DND-41 (cell line): ENCODE measurements around the gene QPCT.

Source experiments
- ATAC-seq: fragments of 200-7000 bp; cut with Tn5 transposase; 3 replicates; pipeline ENCODE4 v1.9.1; 2021; ENCODE audit warnings: low read depth; ENCODE audit not compliant: insufficient read depth
- DNase-seq: peaks from one replicate; pipeline ENCODE4 v3.0.0-alpha.2; 2020
- H2AFZ ChIP-seq: 2 replicates; pipeline ENCODE4 v1.6.0; 2012; ENCODE audit warnings: low read depth, low read length
- H3K27ac ChIP-seq: 2 replicates; pipeline ENCODE4 v1.5.1; 2012; ENCODE audit warnings: low read length, inconsistent platforms
- H3K27me3 ChIP-seq: fragments of 200-600 bp; sonication (generic); 2 replicates; pipeline ENCODE4 v1.6.0; 2012; ENCODE audit warnings: low read length, mild to moderate bottlenecking, inconsistent platforms; ENCODE audit not compliant: insufficient read depth, poor library complexity
- H3K36me3 ChIP-seq: 2 replicates; pipeline ENCODE4 v1.5.1; 2012; ENCODE audit warnings: low read length, inconsistent platforms; ENCODE audit not compliant: insufficient read depth
- H3K4me1 ChIP-seq: 2 replicates; pipeline ENCODE4 v1.5.1; 2012; ENCODE audit warnings: mild to moderate bottlenecking, low read length; ENCODE audit not compliant: insufficient read depth
- H3K4me2 ChIP-seq: 2 replicates; pipeline ENCODE4 v1.6.0; 2012; ENCODE audit warnings: mild to moderate bottlenecking, moderate library complexity, low read length, inconsistent platforms; ENCODE audit not compliant: insufficient read depth
- H3K4me3 ChIP-seq, 2 experiments: fragments of 200-600 bp in 1 of 2; shearing (Covaris generic) in 1 of 2; 2 replicates each; pipeline ENCODE4 v1.5.1; 2012 to 2016; ENCODE audit warnings: inconsistent platforms in 2 of 2, low read length in 2 of 2, mild to moderate bottlenecking in 2 of 2, low read depth in 1 of 2, moderate library complexity in 1 of 2
- H3K79me2 ChIP-seq: 2 replicates; pipeline ENCODE4 v1.6.0; 2012; ENCODE audit warnings: low read length, inconsistent platforms; ENCODE audit not compliant: insufficient read depth
- H3K9ac ChIP-seq: 2 replicates; pipeline ENCODE4 v1.6.0; 2012; ENCODE audit warnings: low read depth, mild to moderate bottlenecking, inconsistent platforms, low read length, moderate library complexity
- H3K9me3 ChIP-seq: 2 replicates; pipeline ENCODE4 v1.5.1; 2012; ENCODE audit warnings: low read length, moderate library complexity, mild to moderate bottlenecking, inconsistent platforms; ENCODE audit not compliant: insufficient read depth, severe bottlenecking
- H4K20me1 ChIP-seq: 2 replicates; pipeline ENCODE4 v1.6.0; 2012; ENCODE audit warnings: low read length; ENCODE audit not compliant: insufficient read depth
- CTCF ChIP-seq: IDR thresholded peaks from 2 replicates; pipeline ENCODE4 v1.5.1; 2012; ENCODE audit warnings: borderline replicate concordance, low read length, moderate library complexity, mild to moderate bottlenecking; ENCODE audit not compliant: poor library complexity, severe bottlenecking; ENCODE audit errors: extremely low read depth
- EZH2 ChIP-seq: IDR thresholded peaks from 3 replicates; pipeline ENCODE4 v1.6.1; 2012; ENCODE audit warnings: borderline replicate concordance, low read depth, mild to moderate bottlenecking, moderate library complexity, low read length, inconsistent platforms; ENCODE audit not compliant: severe bottlenecking

The QPCT gene

DNA sequence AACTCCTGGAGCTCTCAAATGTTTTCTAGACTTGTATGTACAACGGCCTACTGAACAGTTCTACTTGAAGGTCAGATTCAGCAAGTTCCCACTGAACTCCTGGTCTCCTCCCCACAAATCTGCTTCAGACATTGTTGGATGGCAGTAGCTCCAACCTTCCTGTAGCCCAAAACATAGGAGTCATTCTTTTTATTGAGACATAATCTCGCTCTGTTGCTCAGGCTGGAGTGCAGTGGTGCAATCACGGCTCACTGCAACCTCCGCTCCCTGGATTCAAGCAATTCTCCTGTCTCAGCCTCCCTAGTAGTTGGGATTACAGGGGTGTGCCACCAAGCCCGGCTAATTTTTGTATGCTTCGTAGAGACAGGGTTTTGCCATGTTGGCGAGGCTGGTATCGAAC is 47.3 kb downstream of the QPCT start:
- H3K9me3 ChIP-seq, result no peaks in the 10 kb centered on the region
- DNase-seq, result no peak
- no peaks in the 10 kb centered on the region for H3K79me2 ChIP-seq
- no peaks in the 10 kb centered on the region for H4K20me1 ChIP-seq
- H3K4me2 ChIP-seq, result no peak overlapping the region
- no peak overlapping the region for H2AFZ ChIP-seq
- no peak overlapping the region for H3K27ac ChIP-seq
- H3K4me1 ChIP-seq, result peaks cover 8% of the 10 kb centered on the region
- no peak overlapping the region for H3K4me3 ChIP-seq
- no peaks in the 10 kb centered on the region for H3K36me3 ChIP-seq
- TF ChIP-seq CTCF, result no peak
- no peak for TF ChIP-seq EZH2
- peaks cover 4% of the 10 kb centered on the region for H3K27me3 ChIP-seq
- H3K9ac ChIP-seq, result no peak overlapping the region
- ATAC-seq, result no peak

GRCh38 chr2:37392428-37392827 is 48.0 kb downstream of the QPCT start:
- no peak for DNase-seq
- H3K4me2 ChIP-seq, result no peak overlapping the region

DNA sequence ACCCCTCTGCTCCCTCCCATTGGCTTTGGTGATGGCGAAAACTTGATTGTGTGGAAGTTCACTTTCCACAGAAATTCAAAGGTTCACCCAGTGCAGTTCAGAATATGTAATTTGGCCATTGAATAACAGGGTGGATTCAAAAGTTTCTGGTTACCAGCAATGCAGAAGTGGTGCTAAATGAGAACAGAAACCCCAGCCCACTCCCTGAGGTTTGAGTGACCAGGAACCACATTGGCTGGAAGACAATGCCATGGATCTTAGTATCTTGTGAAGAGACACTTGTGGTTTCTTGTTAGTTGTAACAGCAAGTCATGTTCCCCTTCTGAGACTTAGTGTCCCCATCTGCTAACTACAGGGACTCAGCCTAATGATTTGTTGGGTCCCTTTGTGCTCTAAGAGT is 49.8 kb downstream of the QPCT start:
- no peaks in the 10 kb centered on the region for H3K36me3 ChIP-seq
- H3K4me2 ChIP-seq, result no peak overlapping the region
- no peaks in the 10 kb centered on the region for H3K9me3 ChIP-seq
- H3K4me3 ChIP-seq, result no peak overlapping the region
- TF ChIP-seq CTCF (no peak), EZH2 (no peak)
- no peaks in the 10 kb centered on the region for H4K20me1 ChIP-seq
- peaks cover 8% of the 10 kb centered on the region for H3K4me1 ChIP-seq
- peaks cover 4% of the 10 kb centered on the region for H3K27me3 ChIP-seq
- no peak overlapping the region for H3K9ac ChIP-seq
- H2AFZ ChIP-seq, result no peak overlapping the region
- ATAC-seq, result no peak
- H3K27ac ChIP-seq, result no peak overlapping the region
- no peak for DNase-seq
- no peaks in the 10 kb centered on the region for H3K79me2 ChIP-seq

More at GRCh38 chr2:37392428-37392827, 48.0 kb downstream of the QPCT start:
- Histone ChIP-seq H3K9ac (no peak overlapping the region), H3K4me1 (peaks cover 8% of the 10 kb centered on the region), H3K79me2 (no peaks in the 10 kb centered on the region), H4K20me1 (no peaks in the 10 kb centered on the region), H3K9me3 (no peaks in the 10 kb centered on the region), H3K4me3 (no peak overlapping the region), H3K27ac (no peak overlapping the region), H3K36me3 (no peaks in the 10 kb centered on the region), H3K27me3 (peaks cover 4% of the 10 kb centered on the region), H2AFZ (no peak overlapping the region)
- ATAC-seq, result no peak
- TF ChIP-seq EZH2, result no peak
- TF ChIP-seq CTCF, result no peak
